NOMO-1 treated with DMSO at 0.1 percent for 48 hours (cell line): ENCODE results near the gene GRWD1.
A peak's percentile ranks its signal among the peaks of the same experiment; 100 is the strongest.

Experiments used
- DNase-seq: peaks from one replicate; lab custom pipeline; 2025; ENCODE audit not compliant: unreplicated experiment; lab: John Stamatoyannopoulos, UW

Gene GRWD1

GRCh38 chr19:48445606-48446481 lies at the start of gene GRWD1:
TSS of gene GRWD1 (plus strand) at chr19:48445983. CDS start at chr19:48446006, 23 bp downstream.
- DNase-seq, result peak; percentile 91

GRCh38 chr19:48396016-48396823 lies 49.6 kb upstream of the GRWD1 start:
- no peak for DNase-seq

GRCh38 chr19:48396824-48397176 lies 49.0 kb upstream of the GRWD1 start:
- DNase-seq, result no peak

GRCh38 chr19:48397263-48398101 lies 48.3 kb upstream of the GRWD1 start:
- DNase-seq, result no peak

- no peak for DNase-seq
Measured at GRCh38 chr19:48398102-48398374, 47.7 kb upstream of the GRWD1 start.

GRCh38 chr19:48398375-48399235 lies 47.2 kb upstream of the GRWD1 start:
- peak; percentile 95 for DNase-seq

- no peak for DNase-seq
Measured at GRCh38 chr19:48400018-48400742, 45.6 kb upstream of the GRWD1 start.

- no peak for DNase-seq
Measured at GRCh38 chr19:48401287-48401686, 44.5 kb upstream of the GRWD1 start.

GRCh38 chr19:48403606-48404005 lies 42.2 kb upstream of the GRWD1 start:
- peak; percentile 7 for DNase-seq

- DNase-seq, result no peak
Measured at GRCh38 chr19:48405010-48405659, 40.6 kb upstream of the GRWD1 start.

GRCh38 chr19:48405850-48406249 lies 39.9 kb upstream of the GRWD1 start:
- no peak for DNase-seq

GRCh38 chr19:48413879-48414587 lies 31.8 kb upstream of the GRWD1 start:
- DNase-seq, result no peak

- peak; percentile 58 for DNase-seq
Measured at GRCh38 chr19:48415395-48415794, 30.4 kb upstream of the GRWD1 start.

GRCh38 chr19:48415806-48416221 lies 30.0 kb upstream of the GRWD1 start:
- no peak for DNase-seq

GRCh38 chr19:48417421-48417820 lies 28.4 kb upstream of the GRWD1 start:
- no peak for DNase-seq

GRCh38 chr19:48418317-48419064 lies 27.3 kb upstream of the GRWD1 start:
- no peak for DNase-seq

- no peak for DNase-seq
Measured at GRCh38 chr19:48419158-48419920, 26.4 kb upstream of the GRWD1 start.
